GM10248 (cell line): ENCODE results near the gene NAA40.

Source experiments
- CTCF ChIA-PET: fragments of 300-600 bp; sonication (Branson Sonifier 250); formaldehyde crosslinking; extraction: SDS; loops from one replicate; lab custom pipeline; 2021; ENCODE audit warnings: antibody characterized with exemption; lab: Yijun Ruan, JAX
- POLR2A ChIA-PET: fragments of 350-650 bp; sonication (Branson Sonifier 250); formaldehyde crosslinking; extraction: SDS; loops from one replicate; lab custom pipeline; 2020; ENCODE audit warnings: antibody characterized with exemption; lab: Yijun Ruan, JAX
- DNase-seq: peaks from one replicate; pipeline ENCODE4 v3.0.0; 2012; ENCODE audit errors: extremely low spot score
- TF ChIP-seq, protein P1 (sequence below): IDR thresholded peaks from 2 replicates; pipeline ENCODE4 v1.5.1; 2012; ENCODE audit warnings: mild to moderate bottlenecking, low read depth; ENCODE audit errors: extremely low read depth, missing control alignments, control extremely low read depth

The NAA40 gene

DNA sequence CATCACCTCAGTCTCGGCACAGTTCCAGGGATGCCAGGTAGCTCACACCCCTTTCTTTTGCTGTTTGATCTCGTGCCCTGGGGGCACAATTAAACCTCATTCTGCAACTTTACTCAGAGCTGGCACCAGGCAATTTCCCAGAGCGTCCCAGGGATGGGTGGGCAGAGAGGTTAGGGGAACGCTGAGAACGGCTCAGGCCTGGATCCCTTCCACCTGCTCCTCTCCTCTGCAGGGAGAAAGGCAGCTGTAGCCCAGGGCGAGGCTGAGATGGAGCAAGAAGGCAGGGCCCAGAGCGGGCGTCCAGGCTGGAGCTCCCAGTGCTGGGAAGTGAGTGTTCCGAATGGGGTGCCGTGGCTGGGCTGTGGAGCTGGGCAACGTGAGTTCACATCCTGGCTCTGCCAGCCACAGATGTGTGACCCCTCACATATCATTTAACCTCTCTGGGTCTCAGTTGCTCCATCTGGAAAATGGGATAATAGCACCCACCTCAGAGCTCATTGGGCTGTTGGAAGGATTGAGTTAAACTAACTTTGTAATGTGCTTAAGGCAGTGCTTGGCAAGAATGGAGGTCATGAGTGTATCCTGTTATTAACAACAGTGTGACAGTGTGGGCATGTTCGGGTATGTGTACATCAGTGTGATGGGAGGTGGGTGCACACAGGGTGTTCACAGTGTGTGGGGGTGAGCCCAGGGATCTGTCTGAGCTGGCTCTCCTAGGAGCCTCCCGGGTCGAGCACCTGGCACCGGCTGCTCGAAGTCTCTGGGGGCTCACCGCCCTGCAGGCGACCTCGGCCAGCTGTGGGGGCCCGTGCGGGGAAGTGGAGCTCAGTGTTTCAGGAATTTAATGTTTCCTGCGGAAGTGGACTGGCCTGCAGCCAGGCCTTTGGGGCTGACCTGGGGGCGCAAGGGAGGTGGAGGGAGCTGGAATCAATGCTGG is 63.0 kb downstream of the NAA40 start:
- ChIA-PET CTCF (interaction anchor here (0.7 to 4.6 kb wide), 27 partner anchors 7 to 301 kb away, joined by 3 to 135 read pairs (median 5); partner anchors contain the start of genes ESRRA and FERMT3), POLR2A (interaction anchor here (0.8 to 0.9 kb wide), 2 partner anchors 11 to 183 kb away, joined by 3 to 5 read pairs; partner anchors contain the start of gene STIP1)
- TF ChIP-seq, protein P1, sequence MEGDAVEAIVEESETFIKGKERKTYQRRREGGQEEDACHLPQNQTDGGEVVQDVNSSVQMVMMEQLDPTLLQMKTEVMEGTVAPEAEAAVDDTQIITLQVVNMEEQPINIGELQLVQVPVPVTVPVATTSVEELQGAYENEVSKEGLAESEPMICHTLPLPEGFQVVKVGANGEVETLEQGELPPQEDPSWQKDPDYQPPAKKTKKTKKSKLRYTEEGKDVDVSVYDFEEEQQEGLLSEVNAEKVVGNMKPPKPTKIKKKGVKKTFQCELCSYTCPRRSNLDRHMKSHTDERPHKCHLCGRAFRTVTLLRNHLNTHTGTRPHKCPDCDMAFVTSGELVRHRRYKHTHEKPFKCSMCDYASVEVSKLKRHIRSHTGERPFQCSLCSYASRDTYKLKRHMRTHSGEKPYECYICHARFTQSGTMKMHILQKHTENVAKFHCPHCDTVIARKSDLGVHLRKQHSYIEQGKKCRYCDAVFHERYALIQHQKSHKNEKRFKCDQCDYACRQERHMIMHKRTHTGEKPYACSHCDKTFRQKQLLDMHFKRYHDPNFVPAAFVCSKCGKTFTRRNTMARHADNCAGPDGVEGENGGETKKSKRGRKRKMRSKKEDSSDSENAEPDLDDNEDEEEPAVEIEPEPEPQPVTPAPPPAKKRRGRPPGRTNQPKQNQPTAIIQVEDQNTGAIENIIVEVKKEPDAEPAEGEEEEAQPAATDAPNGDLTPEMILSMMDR: no peak
- no peak for DNase-seq

DNA sequence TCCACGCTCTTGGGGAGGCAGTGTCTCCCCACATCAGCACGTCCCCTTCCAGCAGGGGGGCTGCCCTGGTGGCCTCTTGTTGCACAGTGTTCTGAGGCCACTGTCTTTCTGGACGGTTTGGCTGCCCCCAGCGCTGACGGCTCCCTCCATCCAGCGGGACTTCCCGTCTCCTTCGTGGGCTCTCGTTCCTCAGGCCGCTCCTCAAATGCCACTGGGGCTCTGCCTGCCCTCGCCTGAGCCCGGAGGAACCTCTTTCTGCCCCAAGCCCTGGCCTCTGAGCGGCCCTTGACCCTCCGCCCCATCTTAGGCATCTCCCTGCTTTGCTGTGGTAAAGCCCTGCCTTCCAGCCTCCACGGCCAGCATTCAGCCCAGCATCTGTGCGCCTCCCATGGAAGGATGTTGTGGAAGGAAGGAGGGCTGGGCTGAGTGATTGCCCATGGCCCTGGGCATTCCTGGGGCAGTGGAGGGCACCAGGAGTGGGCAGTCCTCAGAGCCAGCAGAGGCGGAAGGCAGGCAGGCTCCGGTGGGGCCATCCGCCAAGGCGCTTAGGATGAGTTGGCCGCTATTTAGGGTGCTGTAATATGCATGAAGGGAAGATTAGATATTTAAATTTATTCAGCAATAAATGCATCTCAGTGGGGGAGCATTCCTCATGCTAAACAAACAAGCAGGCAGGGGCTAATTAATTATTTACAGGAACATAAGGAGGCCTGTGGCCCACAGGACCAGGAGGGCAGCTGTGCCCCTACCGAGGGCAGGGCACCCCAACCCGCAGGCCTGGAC is 65.2 kb downstream of the NAA40 start:
- DNase-seq: no peak
- CTCF ChIA-PET: interaction anchor here (1.4 to 4.5 kb wide), 2 partner anchors 10 to 57 kb away, joined by 3 to 35 read pairs; no protein-coding TSS in a partner anchor
- POLR2A ChIA-PET: no interaction called here
- TF ChIP-seq, protein P1: no peak

DNA sequence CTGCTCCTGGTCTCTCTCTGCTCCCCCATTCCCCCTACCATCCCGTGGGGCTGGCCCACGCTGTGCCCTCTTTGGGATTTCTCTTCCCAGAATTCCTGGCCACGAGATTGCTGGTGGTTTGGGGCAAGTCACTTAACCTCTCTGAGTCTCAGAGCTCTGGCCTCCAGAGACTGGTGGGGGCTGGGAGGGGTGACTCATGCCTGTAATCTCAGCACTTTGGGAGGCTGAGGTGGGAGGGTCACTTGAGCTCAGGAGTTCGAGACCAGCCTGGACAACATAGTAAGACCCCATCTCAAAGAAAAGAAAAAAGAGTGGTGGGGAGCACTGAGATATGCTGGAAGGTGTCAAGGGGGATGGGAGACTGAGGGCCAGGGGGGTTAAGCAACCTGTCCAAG is 65.8 kb downstream of the NAA40 start:
- POLR2A ChIA-PET: no interaction called here
- TF ChIP-seq, protein P1: no peak
- no peak for DNase-seq
- CTCF ChIA-PET: no interaction called here

DNA sequence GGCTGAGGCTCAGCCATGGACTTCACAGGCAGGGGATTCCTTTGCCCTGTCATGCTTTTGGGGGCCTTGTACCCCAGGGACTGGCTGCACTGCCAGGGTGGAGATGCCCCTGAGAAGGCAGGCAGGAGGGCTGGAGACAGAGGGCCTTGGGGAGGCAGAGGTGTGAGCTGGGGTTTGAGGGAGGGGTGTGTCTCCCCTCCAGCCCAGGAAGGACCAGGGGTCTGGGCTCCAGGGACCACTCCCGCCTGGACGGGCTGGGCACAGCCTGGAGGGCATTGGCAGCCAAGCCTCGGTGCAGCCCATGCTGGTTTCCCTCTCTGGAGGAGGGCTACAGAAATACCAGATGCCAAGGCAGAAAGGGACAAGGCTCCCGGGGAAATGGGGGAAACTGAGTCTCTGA is 66.9 kb downstream of the NAA40 start:
- TF ChIP-seq, protein P1: no peak
- ChIA-PET CTCF (no interaction called here), POLR2A (no interaction called here)
- no peak for DNase-seq

DNA sequence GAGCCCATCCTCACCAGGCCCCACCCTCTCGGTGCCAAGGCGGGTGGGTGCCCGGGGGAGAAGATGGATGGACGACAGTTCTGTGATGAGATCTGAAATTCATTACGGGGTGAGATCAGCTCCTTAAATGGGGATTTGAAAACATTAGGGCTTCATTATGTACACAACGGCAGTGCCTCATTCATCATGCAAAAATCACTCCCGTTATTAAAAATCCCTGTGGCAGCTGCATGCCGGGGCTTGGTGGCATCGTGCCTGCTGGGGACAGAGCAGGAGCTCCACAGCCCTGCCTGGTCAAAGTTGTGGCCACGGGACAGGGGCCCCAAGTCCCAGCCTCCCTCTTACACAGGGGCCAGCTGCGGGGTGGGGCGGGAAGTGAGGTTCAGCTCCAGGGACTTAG is 67.6 kb downstream of the NAA40 start:
- ChIA-PET CTCF (interaction anchor here (1.5 to 1.6 kb wide), 2 partner anchors 8 to 143 kb away, joined by 3 to 6 read pairs; no protein-coding TSS in a partner anchor), POLR2A (no interaction called here)
- TF ChIP-seq, protein P1: no peak
- DNase-seq: no peak
